ENCODE measurements around the gene YY1. TPM values are rescaled to one million over a fixed set of nuclear protein-coding genes. Genes with fewer than 3 reads are reported as not detected.

The YY1 gene
- total RNA-seq, 1 experiment from 2014 or later, result 83.1 TPM

- CTCF ChIA-PET, result interaction anchor here (1.0 to 2.0 kb wide), 7 partner anchors 10 to 74 kb away, joined by 3 to 12 read pairs (median 5); a partner anchor contains a TSS
- DNase-seq (ENCODE audit: low spot score), result peak; percentile 54
- peak overlapping the region; percentile 91 for H3K4me3 Mint-ChIP-seq
Measured at GRCh38 chr14:100303925-100304324, 65.0 kb downstream of the YY1 start.

More at GRCh38 chr14:100303925-100304324, 65.0 kb downstream of the YY1 start:
- Mint-ChIP-seq H3K27ac (no peak overlapping the region), H3K9me3 (no peaks in the 10 kb centered on the region), H3K36me3 (peaks cover 21% of the 10 kb centered on the region), H3K27me3 (ENCODE audit: low read depth) (peaks cover 6% of the 10 kb centered on the region), H3K4me1 (peaks cover 32% of the 10 kb centered on the region)
- no peak for TF ChIP-seq STAT6 (CRISPR knock-in tag; conservative IDR thresholded peaks at IDR 0.05; ENCODE audit: low read depth)
- no peak for TF ChIP-seq CDX4 (CRISPR knock-in tag; IDR thresholded peaks at IDR 0.05; ENCODE audit: borderline replicate concordance)
- TF ChIP-seq TP53 (CRISPR knock-in tag; IDR thresholded peaks at IDR 0.05), result no peak
- peak; percentile 78 for TF ChIP-seq USF1 (CRISPR knock-in tag; IDR thresholded peaks at IDR 0.05)
- TF ChIP-seq SMAD4 (CRISPR knock-in tag; IDR thresholded peaks at IDR 0.05), result no peak
- TF ChIP-seq FOXP1 (CRISPR knock-in tag; IDR thresholded peaks at IDR 0.05; ENCODE audit: borderline replicate concordance), result 0 out of 2 replicates have a peak, but pooled peaks have one; percentile 15
- no peak for TF ChIP-seq KAT7 (CRISPR knock-in tag; IDR thresholded peaks at IDR 0.05; ENCODE audit: borderline replicate concordance)
- no peak for TF ChIP-seq ZNF138 (CRISPR knock-in tag; conservative IDR thresholded peaks at IDR 0.05)
- no peak for TF ChIP-seq CREM (CRISPR knock-in tag; IDR thresholded peaks at IDR 0.05)
- TF ChIP-seq RORB (CRISPR knock-in tag; IDR thresholded peaks at IDR 0.05), result no peak
- no peak for TF ChIP-seq ZNF281 (CRISPR knock-in tag; IDR thresholded peaks at IDR 0.05)
- TF ChIP-seq USF2 (CRISPR knock-in tag; IDR thresholded peaks at IDR 0.05), result peak; percentile 82
- no peak for ATAC-seq
- POLR2A ChIA-PET, result no interaction called here
